SK-N-SH (cell line): Measurements from ENCODE around the gene DNAJC19. TPM values are rescaled to one million over a fixed set of nuclear protein-coding genes. Genes with fewer than 3 reads are reported as not detected.

Source experiments
- CTCF ChIA-PET: fragments of 300-600, 350-600 bp; formaldehyde crosslinking; extraction: SDS; loops from one replicate; lab custom pipeline; 2021; lab: Yijun Ruan, JAX
- POLR2A ChIA-PET: fragments of 350-600 bp; sonication (Branson Sonifier 250); formaldehyde crosslinking; extraction: SDS; loops from one replicate; lab custom pipeline; 2020; ENCODE audit warnings: antibody characterized with exemption, inconsistent platforms; lab: Yijun Ruan, JAX
- DNase-seq: peaks from one replicate; pipeline ENCODE4 v3.0.0; 2012
- H2AFZ ChIP-seq: fragments of 200-600 bp; sonication (generic); 2 replicates; pipeline ENCODE4 v1.8.1; 2016; ENCODE audit warnings: antibody characterized with exemption, mild to moderate bottlenecking, low read depth
- H3F3A ChIP-seq: fragments of 200-600 bp; sonication (generic); replicated peaks from 2 replicates; pipeline ENCODE3; 2016; ENCODE audit warnings: antibody characterized with exemption, mild to moderate bottlenecking; ENCODE audit not compliant: insufficient read depth
- H3K27ac ChIP-seq, 2 experiments: fragments of 200-500 bp in 1 of 2; fragments of 200-600 bp in 1 of 2; sonication (Bioruptor generic) in 1 of 2; sonication (generic), shearing (Covaris generic) in 1 of 2; 2 replicates each; pipeline versions ENCODE4 v1.5.1 to v1.6.1; 2014 to 2016; ENCODE audit warnings: low read depth in 2 of 2, inconsistent platforms in 1 of 2, low read length in 1 of 2, mild to moderate bottlenecking in 1 of 2, mixed read lengths in 1 of 2
- H3K27me3 ChIP-seq: fragments of 200-600 bp; sonication (generic), shearing (Covaris generic); 2 replicates; pipeline ENCODE4 v1.6.1; 2016; ENCODE audit warnings: mixed run types; ENCODE audit not compliant: insufficient read depth
- H3K36me3 ChIP-seq, 2 experiments: fragments of 200-500 bp in 1 of 2; fragments of 200-600 bp in 1 of 2; sonication (Bioruptor generic) in 1 of 2; sonication (generic) in 1 of 2; replicated peaks in 1 of 2; 2 replicates each; pipeline versions ENCODE3 to v1.5.1; 2014 to 2016; ENCODE audit warnings: low read length in 1 of 2, mild to moderate bottlenecking in 1 of 2; ENCODE audit not compliant: insufficient read depth in 2 of 2, control insufficient read depth in 1 of 2
- H3K4me1 ChIP-seq, 2 experiments: fragments of 200-500 bp in 1 of 2; fragments of 200-600 bp in 1 of 2; sonication (Bioruptor generic) in 1 of 2; sonication (generic), shearing (Covaris generic) in 1 of 2; 2 replicates each; pipeline versions ENCODE4 v1.5.1 to v1.6.1; 2014 to 2016; ENCODE audit warnings: low read depth in 1 of 2, low read length in 1 of 2, mixed run types in 1 of 2; ENCODE audit not compliant: insufficient read depth in 2 of 2, control insufficient read depth in 1 of 2
- H3K4me2 ChIP-seq: fragments of 200-600 bp; sonication (generic), shearing (Covaris generic); 2 replicates; pipeline ENCODE4 v1.6.1; 2017; ENCODE audit warnings: mixed run types
- H3K4me3 ChIP-seq, 2 experiments: fragments of 200-500 bp in 1 of 2; fragments of 200-600 bp in 1 of 2; sonication (Bioruptor generic) in 1 of 2; sonication (generic), shearing (Covaris generic) in 1 of 2; 2 replicates each; pipeline versions ENCODE4 v1.5.1 to v1.8.1; 2014 to 2016; ENCODE audit warnings: low read depth in 2 of 2, inconsistent platforms in 1 of 2, low read length in 1 of 2, mild to moderate bottlenecking in 1 of 2, mixed read lengths in 1 of 2, moderate library complexity in 1 of 2
- H3K79me2 ChIP-seq: fragments of 200-600 bp; sonication (generic); 2 replicates; pipeline ENCODE4 v1.8.1; 2017; ENCODE audit warnings: mild to moderate bottlenecking; ENCODE audit not compliant: insufficient read depth
- H3K9ac ChIP-seq: fragments of 200-600 bp; sonication (generic); 2 replicates; pipeline ENCODE4 v1.6.1; 2017; ENCODE audit warnings: mixed run types
- H3K9me2 ChIP-seq: fragments of 200-600 bp; sonication (generic); 2 replicates; pipeline ENCODE4 v1.6.1; 2017; ENCODE audit warnings: mixed run types
- H3K9me3 ChIP-seq: fragments of 200-600 bp; sonication (generic); 2 replicates; pipeline ENCODE4 v1.6.1; 2017; ENCODE audit warnings: mixed run types, mild to moderate bottlenecking, moderate library complexity
- H4K20me1 ChIP-seq: fragments of 200-600 bp; sonication (generic); 2 replicates; pipeline ENCODE4 v1.6.1; 2017; ENCODE audit warnings: mild to moderate bottlenecking, mixed run types; ENCODE audit not compliant: insufficient read depth
- EP300 ChIP-seq, 2 experiments: IDR thresholded peaks; 2 replicates each; pipeline versions ENCODE4 v1.4.0 to v1.6.1; 2012; ENCODE audit warnings: borderline replicate concordance in 1 of 2, low read depth in 1 of 2, low read length in 1 of 2
- IRF3 ChIP-seq: fragments of 150-350 bp; IDR thresholded peaks from 2 replicates; pipeline ENCODE4 v1.6.1; 2016; ENCODE audit warnings: mild to moderate bottlenecking, low read depth, low read length
- JUND ChIP-seq: IDR thresholded peaks from 2 replicates; pipeline ENCODE4 v1.4.0; 2012
- MAX ChIP-seq: IDR thresholded peaks from 2 replicates; pipeline ENCODE4 v1.4.0; 2012; ENCODE audit warnings: low read depth
- MEF2A ChIP-seq: IDR thresholded peaks from 2 replicates; pipeline ENCODE4 v1.4.0; 2012; ENCODE audit warnings: low read depth, borderline replicate concordance
- NRF1 ChIP-seq: IDR thresholded peaks from 2 replicates; pipeline ENCODE4 v1.6.1; 2012; ENCODE audit warnings: low read depth, mild to moderate bottlenecking, low read length
- PBX3 ChIP-seq: IDR thresholded peaks from 2 replicates; pipeline ENCODE4; 2012
- POLR2AphosphoS5 ChIP-seq: IDR thresholded peaks from 2 replicates; pipeline ENCODE4 v1.6.1; 2012; ENCODE audit warnings: low read depth, low read length
- RAD21 ChIP-seq: IDR thresholded peaks from 2 replicates; pipeline ENCODE4 v1.6.1; 2012; ENCODE audit warnings: mild to moderate bottlenecking, low read length
- RCOR1 ChIP-seq: fragments of 150-350 bp; IDR thresholded peaks from 2 replicates; pipeline ENCODE4 v1.6.1; 2017; ENCODE audit warnings: antibody characterized with exemption, low read length
- REST ChIP-seq: IDR thresholded peaks from 2 replicates; pipeline ENCODE4 v1.6.1; 2012; ENCODE audit warnings: mild to moderate bottlenecking, low read depth, low read length, moderate library complexity
- SIN3A ChIP-seq: IDR thresholded peaks from 2 replicates; pipeline ENCODE4 v1.6.1; 2012; ENCODE audit warnings: low read depth, mild to moderate bottlenecking, low read length, moderate library complexity, borderline replicate concordance
- TCF12 ChIP-seq: IDR thresholded peaks from 2 replicates; pipeline ENCODE4 v1.4.0; 2012
- TEAD4 ChIP-seq: IDR thresholded peaks from 2 replicates; pipeline ENCODE4 v1.4.0; 2012; ENCODE audit warnings: mild to moderate bottlenecking, borderline replicate concordance; ENCODE audit not compliant: insufficient read depth
- USF1 ChIP-seq: IDR thresholded peaks from 2 replicates; pipeline ENCODE4 v1.4.0; 2012; ENCODE audit warnings: low read depth, borderline replicate concordance
- YY1 ChIP-seq: IDR thresholded peaks from 2 replicates; pipeline ENCODE4 v1.4.0; 2012; ENCODE audit warnings: low read depth, mild to moderate bottlenecking
- WGBS: methylation state at CpG from one replicate; pipeline ENCODE4 v1.1.6; 2017; ENCODE audit warnings: low lambda C conversion rate; 5-methylcytosine and 5-hydroxymethylcytosine counted together
- polyA plus RNA-seq, 3 experiments: library from polyadenylated mRNA; depleted of rRNA; stranded (reverse); fragments of >200 nt; gene quantifications; 2 replicates each; pipeline ENCODE4 v1.2.3, GENCODE V29; 2012

The DNAJC19 gene
- polyA plus RNA-seq, 1 of the 3 experiments (the other 2 are of a cell fraction) = 56.7 TPM

- TF ChIP-seq REST = no peak
- no peak for TF ChIP-seq USF1
- TF ChIP-seq IRF3 = no peak
- TF ChIP-seq NRF1 = no peak
- no peak for TF ChIP-seq PBX3
- TF ChIP-seq, all 33 proteins: peak for 0
Observed at GRCh38 chr3:180996415-180996932, 6.9 kb upstream of the DNAJC19 start (continued).

- Histone ChIP-seq H3F3A (no peaks in the 10 kb centered on the region), H4K20me1 (no peaks in the 10 kb centered on the region), H3K4me2 (peak overlapping the region; percentile 91), H3K4me1 (peaks cover 4% of the 10 kb centered on the region in 2 experiments; a peak in 1 of 4 replicates), H3K79me2 (peaks cover 34% of the 10 kb centered on the region), H3K9me3 (no peaks in the 10 kb centered on the region), H3K27ac (peak overlapping the region in 1 of 2 experiments; percentile 77; a peak in 1 of 4 replicates), H3K4me3 (peak overlapping the region; percentile 90 to 93; a peak in 3 of 4 replicates), H3K36me3 (peaks cover 9 to 17% of the 10 kb centered on the region in 2 experiments), H3K27me3 (no peaks in the 10 kb centered on the region), H3K9me2 (no peaks in the 10 kb centered on the region), H3K9ac (0 out of 2 replicates have a peak overlapping the region, but pooled peaks have one; percentile 65), H2AFZ (peak overlapping the region; percentile 92)
- WGBS = 2% methylated on average over 2 of the region's 2 CpGs
- ChIA-PET CTCF (interaction anchor here (0.6 kb wide), 1 partner anchor 22 kb away, joined by 3 read pairs; no protein-coding TSS in a partner anchor), POLR2A (no interaction called here)
- no peak for DNase-seq
- TF ChIP-seq MAX = no peak
- TF ChIP-seq MEF2A = no peak
- TF ChIP-seq EP300 (IDR thresholded peaks at IDR 0.05; ENCODE audit: borderline replicate concordance in 1 of 2, low read depth in 1 of 2, low read length in 1 of 2) = no peak
- TF ChIP-seq JUND = no peak
- no peak for TF ChIP-seq YY1
- no peak for TF ChIP-seq RAD21
- no peak for TF ChIP-seq POLR2AphosphoS5
- no peak for TF ChIP-seq SIN3A
- TF ChIP-seq RCOR1 = no peak
- no peak for TF ChIP-seq TEAD4
- no peak for TF ChIP-seq TCF12
Observed at GRCh38 chr3:180990505-180990904, 969 bp upstream of the DNAJC19 start.
